Stimulated activated CD4-positive, alpha-beta T cell treated with anti-CD3 and anti-CD28 coated beads, Interleukin-2, amount 100 ng/mL, for 4 hours (primary cell): ENCODE measurements around the gene PUS10.
"Not testable (repeated sequence)": the region's sequence is repeated elsewhere in the genome, so short reads cannot be mapped to it uniquely, and the experiment has no call there.

Source experiments
- DNase-seq: peaks from one replicate; pipeline ENCODE4 v3.0.0-alpha.2; 2020; ENCODE audit warnings: low read depth

Gene PUS10

GRCh38 chr2:60926741-60927552, 91.1 kb downstream of the PUS10 start:
- DNase-seq, result no peak

- DNase-seq, result no peak
These were observed 91.9 kb downstream of the PUS10 start for GRCh38 chr2:60925994-60926740.

- no peak for DNase-seq
These were observed 110.7 kb downstream of the PUS10 start for GRCh38 chr2:60907329-60907728.

GRCh38 chr2:60906395-60906794, 111.7 kb downstream of the PUS10 start:
- no peak for DNase-seq

- not testable (repeated sequence) for DNase-seq
These were observed 112.2 kb downstream of the PUS10 start for GRCh38 chr2:60905867-60906266.

GRCh38 chr2:60901296-60901695, 116.8 kb downstream of the PUS10 start:
- DNase-seq, result not testable (repeated sequence)

GRCh38 chr2:60899892-60900249, 118.2 kb downstream of the PUS10 start:
- DNase-seq, result no peak

GRCh38 chr2:60899230-60899891, 118.7 kb downstream of the PUS10 start:
- peak; percentile 70 for DNase-seq

- no peak for DNase-seq
These were observed 119.5 kb downstream of the PUS10 start for GRCh38 chr2:60898567-60898966.
